Measurements from ENCODE around the gene BBX.

BBX gene

GRCh38 chr3:107676469-107677309, 153.9 kb downstream of the BBX start:
- Histone ChIP-seq H3K9ac (no peak overlapping the region), H3K4me2 (ENCODE audit: low read length) (no peak overlapping the region), H3K36me3 (ENCODE audit: control insufficient read depth, insufficient read depth, low read length) (no peaks in the 10 kb centered on the region), H3K9me3 (ENCODE audit: control insufficient read depth, low read length) (no peaks in the 10 kb centered on the region), H3K79me2 (peaks cover 18% of the 10 kb centered on the region), H3K4me1 (no peaks in the 10 kb centered on the region), H3K4me3 (ENCODE audit: low read depth, low read length) (no peak overlapping the region), H3K27me3 (ENCODE audit: control insufficient read depth, insufficient read depth, low read length) (no peaks in the 10 kb centered on the region), H2AFZ (no peak overlapping the region), H3K27ac (no peak overlapping the region)
- TF ChIP-seq CTCF (IDR thresholded peaks at IDR 0.05), result peak; percentile 57

- Histone ChIP-seq H3K27ac (no peak overlapping the region), H3K4me2 (ENCODE audit: low read length) (no peak overlapping the region), H3K4me3 (ENCODE audit: low read depth, low read length) (no peak overlapping the region), H3K4me1 (peaks cover 4% of the 10 kb centered on the region), H2AFZ (no peak overlapping the region), H3K36me3 (ENCODE audit: control insufficient read depth, insufficient read depth, low read length) (no peaks in the 10 kb centered on the region), H3K9me3 (ENCODE audit: control insufficient read depth, low read length) (no peaks in the 10 kb centered on the region), H3K27me3 (ENCODE audit: control insufficient read depth, insufficient read depth, low read length) (no peaks in the 10 kb centered on the region), H3K79me2 (peaks cover 24% of the 10 kb centered on the region), H3K9ac (no peak overlapping the region)
- no peak for TF ChIP-seq CTCF (IDR thresholded peaks at IDR 0.05)
Observed at GRCh38 chr3:107679921-107680320, 157.2 kb downstream of the BBX start.

GRCh38 chr3:107680698-107681097, 157.9 kb downstream of the BBX start:
- H3K4me1 ChIP-seq, result peaks cover 4% of the 10 kb centered on the region
- H3K79me2 ChIP-seq, result peaks cover 24% of the 10 kb centered on the region
- H3K4me2 ChIP-seq (ENCODE audit: low read length), result no peak overlapping the region
- H2AFZ ChIP-seq, result no peak overlapping the region
- no peak overlapping the region for H3K4me3 ChIP-seq (ENCODE audit: low read depth, low read length)
- no peak overlapping the region for H3K27ac ChIP-seq
- no peak for TF ChIP-seq CTCF (IDR thresholded peaks at IDR 0.05)
- H3K27me3 ChIP-seq (ENCODE audit: control insufficient read depth, insufficient read depth, low read length), result no peaks in the 10 kb centered on the region
- no peaks in the 10 kb centered on the region for H3K36me3 ChIP-seq (ENCODE audit: control insufficient read depth, insufficient read depth, low read length)
- H3K9ac ChIP-seq, result no peak overlapping the region
- H3K9me3 ChIP-seq (ENCODE audit: control insufficient read depth, low read length), result no peaks in the 10 kb centered on the region

- Histone ChIP-seq H2AFZ (no peak overlapping the region), H3K36me3 (ENCODE audit: control insufficient read depth, insufficient read depth, low read length) (no peaks in the 10 kb centered on the region), H3K9ac (no peak overlapping the region), H3K4me2 (ENCODE audit: low read length) (no peak overlapping the region), H3K79me2 (peaks cover 24% of the 10 kb centered on the region), H3K27me3 (ENCODE audit: control insufficient read depth, insufficient read depth, low read length) (no peaks in the 10 kb centered on the region), H3K9me3 (ENCODE audit: control insufficient read depth, low read length) (no peaks in the 10 kb centered on the region), H3K27ac (no peak overlapping the region), H3K4me1 (peaks cover 4% of the 10 kb centered on the region), H3K4me3 (ENCODE audit: low read depth, low read length) (no peak overlapping the region)
- no peak for TF ChIP-seq CTCF (IDR thresholded peaks at IDR 0.05)
Observed at GRCh38 chr3:107681396-107681795, 158.6 kb downstream of the BBX start.

GRCh38 chr3:107682580-107682979, 159.8 kb downstream of the BBX start:
- no peaks in the 10 kb centered on the region for H3K9me3 ChIP-seq (ENCODE audit: control insufficient read depth, low read length)
- H3K36me3 ChIP-seq (ENCODE audit: control insufficient read depth, insufficient read depth, low read length), result no peaks in the 10 kb centered on the region
- no peak for TF ChIP-seq CTCF (IDR thresholded peaks at IDR 0.05)
- no peak overlapping the region for H3K9ac ChIP-seq
- peaks cover 4% of the 10 kb centered on the region for H3K4me1 ChIP-seq
- no peak overlapping the region for H3K4me2 ChIP-seq (ENCODE audit: low read length)
- no peak overlapping the region for H3K27ac ChIP-seq
- no peaks in the 10 kb centered on the region for H3K27me3 ChIP-seq (ENCODE audit: control insufficient read depth, insufficient read depth, low read length)
- no peak overlapping the region for H3K4me3 ChIP-seq (ENCODE audit: low read depth, low read length)
- no peak overlapping the region for H2AFZ ChIP-seq
- H3K79me2 ChIP-seq, result peaks cover 27% of the 10 kb centered on the region
